OCI-LY7 (cell line): ENCODE results near the gene HOXC6. TPM values are rescaled to one million over a fixed set of nuclear protein-coding genes. Genes with fewer than 3 reads are reported as not detected.
A peak's percentile ranks its signal among the peaks of the same experiment; 100 is the strongest.

ENCODE experiments used
- BruUV-seq: library from RNA; stranded (reverse); fragments of 400-500 nt; replicated peaks from 2 replicates; lab custom pipeline; 2021; lab: Mats Ljungman, UMichigan
- CTCF ChIA-PET: fragments of 300-600 bp; sonication (Branson Sonifier 250); formaldehyde crosslinking; loops from one replicate; lab custom pipeline; 2022; ENCODE audit warnings: antibody characterized with exemption; ENCODE audit not compliant: unreplicated experiment; lab: Charles Lee
- POLR2A ChIA-PET: fragments of 300-600 bp; sonication (Branson Sonifier 250); formaldehyde crosslinking; loops from one replicate; lab custom pipeline; 2022; ENCODE audit warnings: antibody characterized with exemption; lab: Charles Lee
- DNase-seq: peaks from one replicate; pipeline ENCODE4 v3.0.0-alpha.2; 2015; ENCODE audit warnings: low spot score
- H2AFZ ChIP-seq: fragments of 200-600 bp; sonication (generic), shearing (Covaris generic); 2 replicates; pipeline ENCODE4 v1.6.1; 2014; ENCODE audit warnings: mild to moderate bottlenecking, antibody characterized with exemption, low read length, moderate library complexity
- H3K27ac ChIP-seq: fragments of 200-600 bp; sonication (generic); 2 replicates; pipeline ENCODE4 v1.5.1; 2014; ENCODE audit warnings: mixed run types, low read depth, mild to moderate bottlenecking, moderate library complexity, low read length, inconsistent platforms; ENCODE audit not compliant: poor library complexity, severe bottlenecking
- H3K36me3 ChIP-seq: fragments of 200-600 bp; sonication (generic); 2 replicates; pipeline ENCODE4 v1.6.1; 2014; ENCODE audit warnings: mild to moderate bottlenecking, antibody characterized with exemption, low read length, moderate library complexity, mixed read lengths; ENCODE audit not compliant: insufficient read depth
- H3K4me1 ChIP-seq: fragments of 200-600 bp; sonication (generic); 2 replicates; pipeline ENCODE4 v1.5.1; 2014; ENCODE audit warnings: mild to moderate bottlenecking, low read length; ENCODE audit not compliant: insufficient read depth, poor library complexity, severe bottlenecking
- H3K4me2 ChIP-seq: fragments of 200-600 bp; sonication (generic); 2 replicates; pipeline ENCODE4 v1.6.1; 2014; ENCODE audit warnings: mild to moderate bottlenecking, low read length
- H3K4me3 ChIP-seq: fragments of 200-600 bp; sonication (generic); 2 replicates; pipeline ENCODE4 v1.5.1; 2014; ENCODE audit warnings: mild to moderate bottlenecking, low read depth, low read length; ENCODE audit not compliant: poor library complexity, severe bottlenecking
- H3K79me2 ChIP-seq: fragments of 200-600 bp; sonication (generic); 2 replicates; pipeline ENCODE4 v1.6.1; 2016; ENCODE audit warnings: low read depth, mild to moderate bottlenecking, low read length, moderate library complexity, mixed read lengths; ENCODE audit not compliant: insufficient read depth
- H3K9me2 ChIP-seq: fragments of 200-600 bp; sonication (generic); 2 replicates; pipeline ENCODE4 v1.6.1; 2016; ENCODE audit warnings: mild to moderate bottlenecking, low read length, mixed read lengths; ENCODE audit not compliant: insufficient read depth
- H3K9me3 ChIP-seq: fragments of 200-600 bp; sonication (generic); 2 replicates; pipeline ENCODE4 v1.6.1; 2014; ENCODE audit warnings: mild to moderate bottlenecking, mixed run types, low read length, mixed read lengths
- H4K20me1 ChIP-seq: fragments of 200-600 bp; sonication (generic); 2 replicates; pipeline ENCODE4 v1.6.1; 2014; ENCODE audit warnings: mild to moderate bottlenecking, antibody characterized with exemption, low read length, moderate library complexity, mixed read lengths; ENCODE audit not compliant: insufficient read depth
- CTCF ChIP-seq: fragments of 200-600 bp; sonication (generic); conservative IDR thresholded peaks from 2 replicates; pipeline ENCODE4 v1.5.1; 2014; ENCODE audit warnings: mild to moderate bottlenecking, antibody characterized with exemption, low read length, moderate library complexity, mixed read lengths
- EZH2phosphoT487 ChIP-seq: fragments of 200-600 bp; sonication (generic); IDR thresholded peaks from 2 replicates; pipeline ENCODE4 v1.6.1; 2018; ENCODE audit warnings: low read depth, borderline replicate concordance, mild to moderate bottlenecking, mixed run types, antibody characterized with exemption, low read length, moderate library complexity, mixed read lengths
- intact Hi-C: fragments of 100-400 bp; cut with micrococcal nuclease; formaldehyde crosslinking; loops from one replicate; pipeline ENCODE4 v1.10.0; 2022; ENCODE audit not compliant: unreplicated experiment
- total RNA-seq, 2 experiments: library from RNA; depleted of rRNA in 1 of 2; stranded (reverse); fragments of >200 nt in 1 of 2; shearing (Covaris generic) in 1 of 2; gene quantifications; 2 replicates each; pipeline ENCODE4 v1.2.3, GENCODE V29; 2014 to 2022

The HOXC6 gene
- total RNA-seq, 2 experiments from 2014 or later = 0.92 to 2.7 TPM

- Histone ChIP-seq H3K9me3 (no peaks in the 10 kb centered on the region), H3K27ac (no peak overlapping the region), H3K4me1 (peaks cover 40% of the 10 kb centered on the region), H3K4me3 (no peak overlapping the region), H3K4me2 (no peak overlapping the region), H3K36me3 (no peaks in the 10 kb centered on the region), H4K20me1 (no peaks in the 10 kb centered on the region), H3K9me2 (no peaks in the 10 kb centered on the region), H3K79me2 (no peaks in the 10 kb centered on the region), H2AFZ (no peak overlapping the region)
- POLR2A ChIA-PET = no interaction called here
- BruUV-seq = no TSS peak
- CTCF ChIA-PET = no interaction called here
- intact Hi-C loops = loop anchor here (10.0 kb wide), 2 partner anchors 189 to 279 kb away; no protein-coding TSS in a partner anchor
- TF ChIP-seq EZH2phosphoT487 = no peak
- TF ChIP-seq CTCF = no peak
- no peak for DNase-seq
These were observed 44.7 kb upstream of the HOXC6 start for GRCh38 chr12:53983568-53983949.

GRCh38 chr12:53983950-53984572 is 44.2 kb upstream of the HOXC6 start:
- BruUV-seq = no TSS peak
- Histone ChIP-seq H3K4me1 (peaks cover 43% of the 10 kb centered on the region), H2AFZ (no peak overlapping the region), H3K4me2 (peak overlapping the region; percentile 33; the same call in 1 of the 2 replicates), H3K9me3 (no peaks in the 10 kb centered on the region), H3K4me3 (peak overlapping the region; percentile 30), H3K79me2 (no peaks in the 10 kb centered on the region), H3K27ac (no peak overlapping the region), H3K9me2 (no peaks in the 10 kb centered on the region), H3K36me3 (no peaks in the 10 kb centered on the region), H4K20me1 (no peaks in the 10 kb centered on the region)
- TF ChIP-seq CTCF (no peak), EZH2phosphoT487 (no peak)
- POLR2A ChIA-PET = interaction anchor here (0.6 to 0.7 kb wide), 3 partner anchors 181 to 467 kb away, joined by 3 read pairs; no protein-coding TSS in a partner anchor
- CTCF ChIA-PET = interaction anchor here (0.5 to 1.2 kb wide), 3 partner anchors 10 to 208 kb away, joined by 3 read pairs; no protein-coding TSS in a partner anchor
- intact Hi-C loops = loop anchor here (10.0 kb wide), 2 partner anchors 189 to 279 kb away; no protein-coding TSS in a partner anchor
- no peak for DNase-seq
